Measurements from ENCODE around the gene TMEM92.
"Not testable (repeated sequence)": the region's sequence is repeated elsewhere in the genome, so short reads cannot be mapped to it uniquely, and the experiment has no call there.

TMEM92 gene

DNA sequence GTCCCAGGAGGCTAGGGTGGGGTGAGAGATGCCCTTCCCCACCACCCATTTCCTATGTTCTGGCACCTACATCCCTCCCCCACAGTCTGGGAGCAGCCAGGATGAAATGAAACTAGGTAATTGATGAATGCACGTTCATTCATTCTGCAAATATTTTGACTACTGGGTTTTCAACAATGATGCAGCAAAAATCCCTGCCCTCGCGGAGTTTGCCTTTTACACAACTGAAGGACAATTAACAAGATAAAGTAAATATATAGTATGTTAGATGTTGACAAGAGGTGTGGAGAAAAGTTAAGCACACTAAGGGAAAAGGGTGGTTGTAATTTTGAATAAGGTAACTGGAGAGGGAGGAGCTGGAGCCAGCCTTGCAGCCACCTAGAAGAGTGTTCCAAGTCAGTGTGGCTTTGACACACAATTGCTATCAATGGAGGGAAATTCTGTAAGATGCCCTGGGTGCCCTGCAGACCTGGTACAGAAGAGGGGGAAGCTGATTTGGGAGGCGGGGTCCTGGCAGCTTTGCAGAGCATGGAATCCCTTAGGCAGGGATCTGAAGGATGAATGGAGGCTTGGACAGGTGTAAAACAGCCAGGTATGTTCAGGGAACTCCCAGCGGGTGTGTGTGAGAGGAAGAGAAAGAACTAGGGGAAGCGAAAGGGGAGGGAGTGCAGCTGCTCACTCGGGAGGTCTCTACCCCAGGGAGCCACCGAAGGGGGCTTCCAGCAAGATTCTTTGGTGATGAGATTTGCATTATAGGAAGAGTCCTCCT lies 2.5 kb downstream of the TMEM92 start:
- DNase-seq, result no peak

DNA sequence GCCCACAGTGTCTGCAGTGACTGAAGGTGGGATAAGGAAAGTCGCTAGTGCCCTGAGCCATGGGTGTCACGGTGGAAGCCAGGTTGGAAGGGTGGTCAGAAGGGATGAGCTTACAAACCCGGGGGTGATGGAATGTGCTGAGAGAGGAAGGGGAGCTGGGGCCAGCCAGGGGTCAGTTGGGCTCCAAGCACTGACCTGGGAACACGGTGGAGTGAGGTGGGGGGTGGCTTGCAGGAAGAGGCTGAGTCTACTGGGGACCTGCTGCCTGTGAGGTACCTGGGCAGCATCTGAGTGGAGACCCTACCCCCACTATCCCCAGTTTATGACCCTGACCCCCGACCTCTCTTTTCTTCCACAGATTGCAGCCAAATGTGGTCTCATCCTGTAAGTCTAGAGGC lies 3.1 kb downstream of the TMEM92 start:
- DNase-seq, result no peak

DNA sequence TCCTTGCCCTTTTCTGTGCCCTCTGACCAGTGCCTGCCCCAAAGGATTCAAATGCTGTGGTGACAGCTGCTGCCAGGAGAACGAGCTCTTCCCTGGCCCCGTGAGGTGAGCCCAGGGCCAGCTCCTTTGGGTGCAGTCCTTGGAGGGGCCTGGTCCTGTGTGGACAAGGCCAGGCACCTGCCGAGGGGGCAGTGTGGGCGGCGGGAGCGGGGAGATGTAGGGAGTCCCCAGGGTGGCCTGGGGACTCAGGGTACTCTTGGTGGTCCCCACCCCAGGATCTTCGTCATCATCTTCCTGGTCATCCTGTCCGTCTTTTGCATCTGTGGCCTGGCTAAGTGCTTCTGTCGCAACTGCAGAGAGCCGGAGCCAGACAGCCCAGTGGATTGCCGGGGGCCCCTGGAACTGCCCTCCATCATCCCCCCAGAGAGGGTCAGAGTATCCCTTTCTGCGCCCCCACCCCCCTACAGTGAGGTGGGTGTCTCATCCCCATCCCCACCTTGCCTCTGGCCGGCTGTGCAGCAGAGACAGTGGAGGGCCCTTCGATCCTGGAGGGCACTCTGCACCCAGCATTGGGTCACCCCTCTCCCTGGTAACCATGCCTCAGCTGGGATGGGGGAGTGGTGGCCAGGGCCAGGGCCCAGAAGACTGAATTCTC lies 4.4 kb downstream of the TMEM92 start:
- DNase-seq, result no peak

DNA sequence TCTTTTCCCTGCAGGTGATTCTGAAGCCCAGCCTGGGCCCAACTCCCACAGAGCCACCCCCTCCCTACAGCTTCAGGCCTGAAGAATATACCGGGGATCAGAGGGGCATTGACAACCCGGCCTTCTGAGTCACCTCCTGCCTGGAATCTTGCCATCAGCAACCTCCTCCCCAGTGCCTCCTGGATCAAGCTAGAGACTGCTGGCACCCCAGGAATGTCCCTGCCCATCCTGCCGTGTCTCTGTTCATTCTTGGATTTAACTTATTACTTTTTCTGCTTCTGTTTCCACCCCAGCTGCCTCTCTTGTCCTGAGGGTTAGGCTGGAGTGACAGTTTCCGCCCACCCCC lies 4.9 kb downstream of the TMEM92 start:
- DNase-seq, result no peak

DNA sequence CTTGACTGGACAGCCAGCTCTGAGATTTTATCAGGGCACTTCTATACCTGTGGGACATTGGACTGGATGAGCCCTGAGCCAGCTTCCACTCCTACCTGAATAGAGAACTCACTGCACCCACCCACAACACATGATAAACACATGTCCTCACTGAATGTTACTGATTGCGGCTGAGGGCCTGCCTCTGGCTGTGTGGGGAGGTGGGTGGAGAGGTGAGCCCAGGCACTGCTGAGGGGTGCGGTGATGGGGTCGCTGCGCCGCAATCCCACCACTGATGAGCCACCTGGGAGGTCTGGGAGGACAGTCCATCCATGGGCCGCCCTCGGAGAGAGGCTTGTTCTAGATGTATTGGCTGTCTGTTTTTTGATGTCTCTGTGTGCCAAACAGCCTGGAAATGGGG lies 5.4 kb downstream of the TMEM92 start:
- DNase-seq, result no peak

DNA sequence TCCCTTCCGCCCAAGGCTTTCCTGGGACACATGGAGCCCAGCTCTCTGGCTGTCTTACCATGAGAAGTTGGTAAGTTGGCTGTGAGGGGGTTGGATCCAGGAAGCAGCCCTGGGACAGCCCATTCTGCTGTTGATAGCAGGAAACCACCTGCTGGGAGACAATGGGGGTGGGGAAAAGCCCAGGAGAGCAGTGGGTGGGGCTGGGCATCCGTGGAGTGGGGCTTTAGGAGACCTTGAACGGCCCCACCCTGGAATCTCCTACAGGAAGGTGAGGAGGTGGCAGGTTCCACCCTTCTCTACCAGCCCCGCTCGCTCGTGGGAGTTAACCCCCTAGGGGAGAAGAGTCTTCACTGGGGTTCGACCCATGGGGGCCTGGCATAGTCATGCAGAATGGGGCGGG lies 5.8 kb downstream of the TMEM92 start:
- DNase-seq, result no peak

DNA sequence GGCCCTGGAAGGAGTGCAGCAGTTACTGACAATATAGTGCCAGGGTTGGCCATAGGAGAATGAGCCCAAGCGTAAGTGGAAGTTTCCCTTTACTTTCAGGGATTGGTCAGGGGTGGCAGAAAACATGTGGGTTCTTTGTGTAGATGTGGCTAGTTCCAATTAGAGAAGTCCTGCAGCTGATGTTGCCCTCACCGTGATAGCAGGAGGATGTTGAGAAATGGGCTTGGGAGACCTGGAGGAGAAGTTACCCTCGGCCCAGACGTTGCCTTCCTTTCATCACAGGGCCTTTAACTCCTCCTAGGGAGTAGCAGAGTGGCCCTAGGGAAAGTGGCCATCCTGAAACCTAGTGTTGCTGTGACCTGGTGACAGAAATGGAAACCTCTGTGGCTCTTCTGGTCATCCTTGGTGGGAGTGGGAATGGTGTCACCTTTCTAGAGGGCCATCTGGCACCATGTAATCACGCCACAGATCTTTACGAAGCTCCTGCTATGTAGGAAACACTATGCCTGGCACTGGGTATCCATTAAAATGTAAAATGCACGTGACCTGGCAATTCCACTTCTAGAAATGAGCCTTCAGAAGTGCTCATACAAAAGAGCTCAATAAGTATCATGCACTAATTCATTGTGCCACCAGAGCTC lies 6.7 kb downstream of the TMEM92 start:
- no peak for DNase-seq

DNA sequence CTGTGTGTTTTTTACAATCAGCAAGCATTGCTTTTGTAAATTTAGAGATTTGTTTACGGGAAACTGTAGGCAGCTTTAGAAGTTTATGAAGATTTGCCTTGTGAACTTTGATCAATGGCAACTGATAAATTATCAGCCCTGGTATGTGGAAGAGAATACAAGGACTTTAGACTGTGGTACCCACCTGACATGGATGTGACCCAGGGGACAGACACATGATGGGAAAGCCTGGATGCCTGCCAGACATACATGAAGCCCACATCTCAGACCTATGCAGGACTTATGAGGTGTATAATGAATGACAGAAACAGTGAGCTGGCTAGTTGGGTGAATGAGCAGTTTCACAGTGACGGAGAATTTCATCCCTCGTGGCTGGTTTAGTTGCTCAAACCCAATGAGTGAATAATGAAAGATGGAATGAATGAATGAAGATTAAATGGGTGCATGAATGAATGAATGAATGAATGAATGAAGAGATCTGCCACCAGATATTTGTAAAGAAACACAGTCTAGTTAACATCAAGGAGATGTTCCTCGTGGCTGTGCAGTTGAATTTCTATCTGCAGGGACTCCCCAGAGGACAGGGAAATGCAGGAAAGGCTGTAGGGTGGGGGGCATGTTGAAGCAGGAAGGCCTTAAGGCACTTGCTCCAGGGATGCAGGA lies 7.6 kb downstream of the TMEM92 start:
- DNase-seq, result no peak

DNA sequence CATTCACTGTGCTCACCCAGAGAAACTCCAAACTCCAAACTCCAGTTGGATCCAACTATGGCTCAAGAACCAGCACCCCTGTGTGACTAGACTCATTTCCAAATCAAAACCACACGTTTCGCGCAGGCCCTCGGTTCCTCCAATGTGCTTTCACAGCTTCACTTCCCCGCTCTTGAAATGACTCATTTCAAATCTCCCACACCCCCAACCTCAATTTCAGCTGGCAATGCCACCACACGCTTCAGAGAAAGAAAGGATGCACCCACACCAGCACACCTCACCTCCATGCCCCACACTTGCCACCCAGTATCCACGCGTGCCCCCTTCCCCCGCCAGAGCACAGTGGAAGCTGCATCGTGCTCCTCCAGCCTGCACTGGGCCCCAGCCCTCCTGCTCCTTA lies 9.0 kb downstream of the TMEM92 start:
- no peak for DNase-seq

DNA sequence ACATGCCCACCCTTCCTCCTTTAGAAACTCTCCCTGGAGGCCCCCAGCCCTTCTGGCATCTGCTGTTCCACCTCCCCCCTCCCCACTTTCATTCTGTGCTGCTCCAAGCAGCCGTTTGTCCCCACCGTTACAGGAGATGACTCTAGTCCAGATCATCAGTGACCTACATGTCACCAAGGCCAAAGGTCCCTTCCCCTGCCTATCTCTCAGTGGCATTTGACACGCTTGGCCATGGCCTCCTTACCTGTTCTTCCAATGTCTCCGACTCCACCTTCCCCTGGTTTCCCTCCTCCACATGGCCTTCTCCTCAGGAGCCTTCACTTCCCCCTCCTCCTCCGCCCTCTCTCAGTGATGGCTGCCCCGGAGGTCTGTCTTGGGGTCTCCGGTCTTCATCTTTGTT lies 9.4 kb downstream of the TMEM92 start:
- no peak for DNase-seq

DNA sequence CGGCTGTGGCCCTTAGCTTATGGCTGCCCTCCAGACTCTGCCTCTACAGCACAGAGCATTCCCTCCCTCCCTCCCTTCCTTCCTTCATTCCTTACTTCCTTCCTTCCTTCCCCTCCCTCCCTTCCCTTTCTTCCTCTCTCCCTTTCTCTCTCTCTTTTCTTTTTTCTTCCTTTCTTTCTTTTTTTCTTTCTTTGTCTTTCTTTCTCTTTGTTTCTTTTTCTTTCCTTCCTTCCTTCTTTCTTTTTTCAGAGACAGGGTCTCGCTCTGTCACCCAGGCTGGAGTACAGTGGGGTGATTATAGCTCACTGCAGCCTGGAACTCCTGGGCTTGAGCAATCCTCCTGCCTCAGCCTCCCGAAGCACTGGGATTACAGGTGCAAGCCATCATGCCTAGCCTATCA lies 11.7 kb downstream of the TMEM92 start:
- no peak for DNase-seq

DNA sequence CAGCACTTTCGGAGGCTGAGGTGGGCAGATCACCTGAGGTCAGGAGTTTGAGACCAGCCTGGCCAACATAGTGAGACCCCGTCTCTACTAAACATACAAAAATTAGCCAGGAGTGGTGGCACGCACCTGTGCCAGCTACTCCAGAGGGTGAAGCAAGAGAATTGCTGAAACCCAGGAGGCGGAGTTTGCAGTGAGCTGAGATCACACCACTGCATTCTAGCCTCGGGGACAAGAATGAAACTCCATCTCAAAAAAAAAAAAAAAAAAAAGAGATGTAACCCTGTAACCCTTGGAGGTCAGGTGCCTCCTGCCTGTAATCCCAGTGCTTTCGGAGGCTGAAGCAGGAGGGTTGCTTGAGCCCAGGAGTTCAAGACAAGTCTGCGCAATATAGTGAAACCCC lies 13.0 kb downstream of the TMEM92 start:
- not testable (repeated sequence) for DNase-seq

DNA sequence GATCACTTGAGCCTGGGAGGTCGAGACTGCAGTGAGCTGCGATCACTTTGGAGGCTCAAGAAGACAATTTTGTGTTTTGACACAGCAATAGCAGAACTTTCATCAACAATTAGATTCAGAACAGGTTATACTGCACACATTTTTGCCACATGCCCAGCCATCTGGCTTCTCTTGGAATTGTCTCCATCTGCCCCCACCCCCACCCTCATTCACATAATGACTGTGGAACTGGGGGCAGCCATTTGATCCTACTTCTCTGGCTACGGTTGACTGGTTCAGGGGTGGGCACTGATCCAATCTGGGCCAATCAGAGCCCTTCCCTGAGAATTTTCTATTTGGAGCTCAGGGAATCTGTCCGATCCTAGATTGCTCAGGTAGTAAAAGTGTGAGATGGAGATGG lies 14.0 kb downstream of the TMEM92 start:
- DNase-seq, result no peak

DNA sequence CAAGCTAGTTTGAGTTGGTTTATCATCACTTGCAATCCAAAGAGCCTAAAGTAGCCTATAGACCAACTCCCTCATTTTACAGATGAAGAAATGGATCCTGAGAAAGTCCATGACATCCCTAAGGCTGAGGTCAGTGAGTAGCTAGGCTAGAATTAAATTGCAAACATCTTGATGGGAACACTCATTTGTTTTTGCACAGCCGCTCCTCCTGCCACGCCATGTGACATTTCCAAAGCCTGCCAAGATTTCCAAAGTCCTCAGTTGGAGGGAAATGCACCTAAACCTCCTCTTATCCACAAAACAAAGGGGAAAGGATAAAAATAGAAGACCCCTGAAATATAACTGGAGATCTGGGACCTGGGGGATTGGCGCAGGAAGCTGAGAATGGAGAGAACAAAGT lies 15.0 kb downstream of the TMEM92 start:
- no peak for DNase-seq

DNA sequence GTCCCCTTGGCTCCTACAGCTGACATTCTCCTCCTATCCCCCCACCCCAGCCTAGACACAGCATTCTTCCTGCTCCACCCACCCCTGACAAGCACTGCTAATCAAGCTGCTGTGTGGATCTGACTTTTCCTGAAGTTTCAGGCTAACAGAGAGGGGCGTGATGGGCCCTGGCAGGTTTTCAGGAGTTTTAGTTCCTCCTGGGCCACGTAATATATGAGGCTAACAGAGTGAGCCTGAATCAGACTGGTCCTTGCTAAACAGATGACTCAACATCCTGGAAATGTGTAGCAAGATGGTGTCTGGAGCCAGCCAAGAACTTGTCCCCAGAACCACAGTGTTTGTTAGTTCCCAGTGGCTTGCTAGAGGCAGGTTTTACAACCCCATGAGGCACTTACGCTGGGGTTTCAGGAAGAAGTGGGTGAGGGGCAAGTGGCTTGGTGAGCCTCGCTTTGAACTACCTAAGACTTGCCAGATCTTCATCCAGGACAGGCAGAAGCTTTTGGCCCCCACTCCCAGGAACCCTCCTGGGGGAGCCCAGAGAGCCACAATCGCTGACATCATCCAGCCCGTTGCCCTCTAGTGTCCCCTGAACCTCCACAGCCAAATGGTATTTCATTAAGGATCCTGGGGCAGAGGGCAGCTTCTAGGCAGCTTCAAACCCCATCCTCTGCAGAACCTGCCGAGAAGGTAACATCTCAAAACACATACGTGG lies 15.9 kb downstream of the TMEM92 start:
- DNase-seq, result no peak

DNA sequence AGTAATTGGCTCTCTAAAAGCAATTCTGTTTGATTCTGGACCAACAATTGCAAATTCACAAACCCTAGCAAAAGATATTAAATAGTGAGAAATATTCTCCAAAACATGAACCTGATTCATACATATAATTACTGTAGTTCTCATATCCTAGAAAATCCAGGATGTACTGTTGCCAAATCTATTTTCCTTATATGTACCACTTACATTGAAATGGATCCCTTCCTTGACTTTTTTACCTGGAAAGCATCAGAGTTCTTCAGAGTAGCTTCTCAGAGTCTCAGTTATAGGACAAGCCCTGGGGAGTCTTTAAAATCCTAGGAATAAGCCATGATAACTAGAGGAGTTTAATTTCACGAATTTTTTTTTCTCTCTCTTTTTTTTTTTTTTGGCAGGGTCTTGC lies 16.7 kb downstream of the TMEM92 start:
- DNase-seq, result no peak

DNA sequence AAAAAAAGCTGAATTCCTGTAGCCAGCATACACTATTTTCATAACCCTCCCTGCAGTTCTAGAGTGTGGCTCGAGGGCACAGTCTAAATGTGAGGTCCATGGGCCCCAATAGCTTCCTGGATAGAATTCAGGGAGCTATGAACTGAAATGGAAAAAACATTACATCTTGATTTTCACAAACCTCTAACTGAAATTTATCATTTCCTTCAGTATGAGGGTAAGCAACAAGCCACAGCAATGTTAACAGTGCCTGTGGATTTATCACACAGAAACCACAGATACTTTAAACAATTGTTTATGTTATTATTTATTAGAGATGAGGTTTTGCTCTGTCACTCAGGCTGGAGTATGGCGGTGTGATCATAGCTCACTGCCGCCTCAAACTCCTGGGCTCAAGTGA lies 18.2 kb downstream of the TMEM92 start:
- no peak for DNase-seq

DNA sequence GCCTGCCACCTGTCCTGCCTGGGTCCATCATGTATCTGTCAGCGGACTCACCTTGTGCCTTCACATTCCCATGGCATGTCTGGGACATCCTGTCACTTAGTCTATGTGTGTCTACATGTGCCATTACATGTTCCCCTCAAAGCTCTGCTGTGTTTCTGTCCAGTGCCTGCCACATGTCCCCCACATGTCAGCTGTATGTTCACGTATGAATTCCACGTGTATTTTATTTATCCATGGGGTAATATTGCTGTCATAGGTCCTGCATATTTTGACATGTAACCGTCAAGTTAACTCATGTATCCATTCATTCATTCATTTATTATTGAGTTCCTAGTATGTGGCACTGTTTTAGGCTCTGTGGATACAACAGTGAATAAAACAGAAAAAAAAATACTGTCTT lies 20.8 kb downstream of the TMEM92 start:
- DNase-seq, result no peak

DNA sequence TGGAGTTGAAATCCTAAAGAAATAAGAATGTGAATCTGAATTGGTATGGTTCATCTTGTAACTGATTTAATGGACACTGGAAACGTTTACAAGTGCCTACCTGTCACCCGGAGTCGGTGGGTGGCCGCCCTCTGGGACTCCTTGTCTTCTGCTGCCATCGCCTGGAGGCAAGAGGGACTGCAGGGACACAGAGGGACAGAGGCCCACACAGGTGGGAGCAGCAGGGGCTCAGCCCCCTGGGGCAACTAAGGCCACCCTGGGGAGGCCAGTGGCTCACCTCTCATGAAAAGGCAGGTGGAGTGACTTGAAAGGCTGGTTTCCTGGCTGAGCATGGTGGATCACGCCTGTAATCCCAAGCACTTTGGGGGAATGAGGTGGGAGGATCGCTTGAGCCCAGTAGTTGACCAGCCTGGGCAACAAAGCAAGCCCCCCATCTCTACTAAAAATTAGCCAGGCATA lies 23.2 kb downstream of the TMEM92 start:
- no peak for DNase-seq

DNA sequence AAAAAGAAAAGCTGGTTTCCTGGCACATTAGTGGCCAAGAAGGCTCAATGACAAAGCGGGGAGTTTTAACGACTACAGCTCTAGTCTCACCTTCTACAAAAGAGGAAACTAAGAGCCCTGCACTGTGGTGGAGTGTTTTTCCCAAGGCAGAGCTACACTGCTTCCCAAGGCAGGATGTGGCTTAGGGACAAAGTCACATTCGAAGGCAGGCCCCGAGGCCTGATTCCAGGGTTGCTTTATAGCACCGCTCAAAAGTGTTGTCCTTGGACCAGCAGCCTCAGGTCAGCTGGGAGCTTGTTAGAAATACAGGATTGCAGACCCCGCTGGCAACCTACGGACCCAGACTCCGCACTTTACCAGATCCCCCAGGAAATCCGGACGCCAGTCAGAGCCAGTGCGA lies 23.8 kb downstream of the TMEM92 start:
- no peak for DNase-seq

DNA sequence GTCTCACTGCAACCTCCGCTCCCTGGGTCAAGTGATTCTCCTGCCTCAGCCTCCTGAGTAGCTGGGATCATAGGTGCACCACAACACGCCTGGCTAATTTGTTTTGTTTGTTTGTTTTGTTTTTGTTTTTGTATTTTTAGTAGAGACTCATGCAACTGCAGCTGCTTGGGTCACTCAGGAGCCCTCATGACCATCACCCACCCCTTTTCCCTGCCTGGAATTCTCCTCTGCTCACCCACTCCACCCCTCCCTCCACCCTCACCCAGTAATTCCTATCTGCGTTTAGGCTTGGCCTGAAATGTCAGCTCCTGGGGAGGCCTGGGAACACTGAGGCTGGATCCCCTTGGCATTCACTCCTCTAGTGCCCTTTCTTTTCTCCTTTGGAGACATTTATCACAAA lies 25.5 kb downstream of the TMEM92 start:
- no peak for DNase-seq

DNA sequence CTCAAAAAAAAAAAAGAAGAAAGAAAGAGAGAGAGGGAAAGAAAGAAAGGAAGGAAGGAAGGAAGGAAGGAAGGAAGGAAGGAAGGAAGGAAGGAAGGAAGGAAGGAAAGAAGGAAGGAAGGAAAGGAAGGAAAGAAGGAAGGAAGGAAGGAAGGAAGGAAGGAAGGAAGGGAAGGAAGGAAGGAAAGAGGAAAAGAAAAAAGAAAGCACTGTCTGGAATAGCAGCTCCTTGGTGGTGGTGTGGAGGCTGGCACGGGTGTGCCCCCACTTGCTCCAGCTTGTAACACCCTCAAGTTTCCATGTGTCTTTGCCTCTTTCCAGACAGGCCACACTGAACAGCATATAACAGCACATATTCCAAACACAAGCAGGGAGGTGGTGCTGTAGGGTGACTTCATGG lies 26.6 kb downstream of the TMEM92 start:
- not testable (repeated sequence) for DNase-seq

DNA sequence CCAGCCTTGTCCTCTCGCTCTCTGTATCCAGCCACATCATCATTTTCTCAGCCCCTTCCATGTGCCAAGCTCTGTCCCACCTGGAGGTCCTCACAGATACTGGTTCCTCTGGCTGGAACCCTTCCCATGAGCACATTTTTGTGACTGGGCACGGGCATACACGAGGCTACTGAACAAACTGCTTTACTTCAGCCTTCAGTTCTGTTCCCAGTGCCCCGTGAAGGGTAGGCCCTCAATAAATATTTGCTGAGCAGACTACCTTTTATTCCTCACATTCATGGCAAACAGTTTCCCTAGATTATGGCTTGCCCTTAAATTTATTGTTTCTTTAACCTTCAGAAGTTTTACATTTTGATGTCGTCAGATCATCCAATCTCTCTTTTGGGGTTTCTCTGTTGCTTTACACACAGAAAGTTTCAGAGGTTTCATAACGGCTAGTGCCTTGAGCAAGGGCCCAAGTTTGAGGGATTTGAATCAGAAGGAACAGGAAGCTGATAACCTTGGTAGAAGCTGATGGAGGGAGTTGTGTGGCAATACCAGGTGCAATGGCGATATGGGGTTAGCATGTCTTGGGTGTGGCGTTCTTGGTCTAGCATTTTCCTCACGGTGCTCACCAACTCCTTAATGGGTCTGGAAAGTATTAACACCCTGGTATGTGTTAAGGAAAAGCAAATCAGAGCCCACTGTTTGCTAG lies 27.8 kb downstream of the TMEM92 start:
- DNase-seq, result no peak
